DOHH2 (cell line): Measurements from ENCODE around the gene MVB12A.

ENCODE experiments used
- H3F3A ChIP-seq: fragments of 200-600 bp; sonication (generic), shearing (Covaris generic); 2 replicates; pipeline ENCODE4 v1.6.0; 2016; ENCODE audit warnings: antibody characterized with exemption, mild to moderate bottlenecking; ENCODE audit not compliant: control insufficient read depth, insufficient read depth
- H3K27ac ChIP-seq: fragments of 200-600 bp; sonication (generic); 2 replicates; pipeline ENCODE4 v1.5.1; 2014; ENCODE audit warnings: low read depth, mild to moderate bottlenecking, low read length, moderate library complexity
- H3K27me3 ChIP-seq: fragments of 200-600 bp; sonication (generic); 2 replicates; pipeline ENCODE4 v1.6.1; 2014; ENCODE audit warnings: mild to moderate bottlenecking, low read length, mixed read lengths; ENCODE audit not compliant: control insufficient read depth
- H3K36me3 ChIP-seq: fragments of 200-600 bp; sonication (generic); 2 replicates; pipeline ENCODE4 v1.6.1; 2014; ENCODE audit warnings: mild to moderate bottlenecking, low read length, moderate library complexity, mixed read lengths; ENCODE audit not compliant: control insufficient read depth
- H3K4me1 ChIP-seq: fragments of 200-600 bp; sonication (generic); 2 replicates; pipeline ENCODE4 v1.6.1; 2014; ENCODE audit warnings: mild to moderate bottlenecking, low read length, mixed read lengths; ENCODE audit not compliant: control insufficient read depth
- H3K4me2 ChIP-seq: fragments of 200-600 bp; sonication (generic); 2 replicates; pipeline ENCODE4 v1.6.0; 2014; ENCODE audit warnings: mild to moderate bottlenecking, low read length, moderate library complexity
- H3K4me3 ChIP-seq: fragments of 200-600 bp; sonication (generic); 2 replicates; pipeline ENCODE4 v1.5.1; 2014; ENCODE audit warnings: mild to moderate bottlenecking, low read length, mixed read lengths
- H3K79me2 ChIP-seq: fragments of 200-600 bp; sonication (generic); 2 replicates; pipeline ENCODE4 v1.6.1; 2014; ENCODE audit warnings: mild to moderate bottlenecking, low read length, mixed read lengths; ENCODE audit not compliant: control insufficient read depth
- H3K9me2 ChIP-seq: fragments of 200-600 bp; sonication (generic); replicated peaks from 2 replicates; pipeline ENCODE4 v1.6.1; 2014; ENCODE audit warnings: mild to moderate bottlenecking, low read length, mixed read lengths; ENCODE audit not compliant: control insufficient read depth
- H3K9me3 ChIP-seq: fragments of 200-600 bp; sonication (generic); 2 replicates; pipeline ENCODE4 v1.6.1; 2014; ENCODE audit warnings: antibody characterized with exemption, low read length, mixed read lengths; ENCODE audit not compliant: control insufficient read depth, insufficient read depth
- H4K20me1 ChIP-seq: fragments of 200-600 bp; sonication (generic); 2 replicates; pipeline ENCODE4 v1.6.0; 2014; ENCODE audit warnings: low read depth, mild to moderate bottlenecking, antibody characterized with exemption, low read length, moderate library complexity; ENCODE audit not compliant: control insufficient read depth, insufficient read depth
- CTCF ChIP-seq: fragments of 200-600 bp; sonication (generic); IDR thresholded peaks from one replicate; pipeline ENCODE4 v1.5.1; 2014; ENCODE audit warnings: antibody characterized with exemption, mild to moderate bottlenecking, low read depth, low read length; ENCODE audit not compliant: poor library complexity, severe bottlenecking
- EZH2phosphoT487 ChIP-seq: fragments of 200-600 bp; sonication (generic); IDR thresholded peaks from 2 replicates; pipeline ENCODE4 v1.6.1; 2017; ENCODE audit warnings: borderline replicate concordance, mild to moderate bottlenecking, antibody characterized with exemption, low read length, moderate library complexity, mixed read lengths

MVB12A gene

GRCh38 chr19:17473041-17473440, 53.2 kb downstream of the MVB12A start:
- Histone ChIP-seq H3K4me2 (no peak overlapping the region), H3K4me1 (peaks cover 23% of the 10 kb centered on the region)
- TF ChIP-seq CTCF = no peak
- TF ChIP-seq EZH2phosphoT487 = no peak

More at GRCh38 chr19:17473041-17473440, 53.2 kb downstream of the MVB12A start:
- Histone ChIP-seq H3K36me3 (no peaks in the 10 kb centered on the region), H3K4me3 (no peak overlapping the region), H3K9me2 (no peaks in the 10 kb centered on the region), H4K20me1 (no peaks in the 10 kb centered on the region), H3K27me3 (peaks cover 16% of the 10 kb centered on the region), H3K79me2 (no peaks in the 10 kb centered on the region), H3F3A (no peaks in the 10 kb centered on the region; the same call in 1 of the 2 replicates), H3K9me3 (no peaks in the 10 kb centered on the region), H3K27ac (no peak overlapping the region)
